Stomach (tissue), 4 donors: ENCODE data around the gene HSPA4L.

Experiments used
- CTCF ChIP-seq, 7 experiments: fragments of 450-650 bp in 4 of 7; fragments of 200-600 bp in 3 of 7; sonication (generic) in 3 of 7; IDR thresholded peaks; one replicate each; pipeline ENCODE4 v1.5.1; 2016 to 2019; ENCODE audit warnings: antibody characterized with exemption in 7 of 7, control low read depth in 2 of 7, mild to moderate bottlenecking in 1 of 7
- EP300 ChIP-seq: sonication (generic); formaldehyde crosslinking; IDR thresholded peaks from one replicate; pipeline ENCODE4 v1.6.1; 2017; ENCODE audit warnings: antibody characterized with exemption
- POLR2A ChIP-seq, 4 donors: fragments of 450-650 bp; IDR thresholded peaks; one replicate each; pipeline ENCODE4 v1.6.1; 2016; ENCODE audit warnings: antibody characterized with exemption in 4 of 4, control low read depth in 2 of 4, mild to moderate bottlenecking in 1 of 4, moderate library complexity in 1 of 4
- POLR2AphosphoS5 ChIP-seq, 3 donors: sonication (generic); formaldehyde crosslinking; IDR thresholded peaks; one replicate each; pipeline ENCODE4 v1.6.1; 2016; ENCODE audit warnings: antibody characterized with exemption in 3 of 3

GRCh38 chr4:127888559-127888958 lies 106.4 kb downstream of the HSPA4L start:
- TF ChIP-seq POLR2A (IDR thresholded peaks at IDR 0.05) (no peak), POLR2AphosphoS5 (IDR thresholded peaks at IDR 0.05) (no peak), CTCF (IDR thresholded peaks at IDR 0.05) (no peak), EP300 (no peak)
